DLD1 (cell line): ENCODE measurements around the gene DAAM2.

ENCODE experiments used
- in situ Hi-C: cut with HindIII; loops from 2 replicates; pipeline ENCODE4 v1.10.0; 2017; ENCODE audit warnings: low sequenced_read_pairs

Gene DAAM2

GRCh38 chr6:39843305-39844020, 51.3 kb downstream of the DAAM2 start:
- in situ Hi-C loops: no loop called here

- in situ Hi-C loops: no loop called here
These were observed 52.7 kb downstream of the DAAM2 start for GRCh38 chr6:39844866-39845265.

- in situ Hi-C loops: no loop called here
These were observed 55.0 kb downstream of the DAAM2 start for GRCh38 chr6:39847221-39847620.

- in situ Hi-C loops: no loop called here
These were observed 56.0 kb downstream of the DAAM2 start for GRCh38 chr6:39848171-39848570.

GRCh38 chr6:39849228-39849627, 57.1 kb downstream of the DAAM2 start:
- in situ Hi-C loops: no loop called here

- in situ Hi-C loops: no loop called here
These were observed 57.6 kb downstream of the DAAM2 start for GRCh38 chr6:39849764-39850163.

- in situ Hi-C loops: no loop called here
These were observed 58.6 kb downstream of the DAAM2 start for GRCh38 chr6:39850736-39851297.

- in situ Hi-C loops: no loop called here
These were observed 59.2 kb downstream of the DAAM2 start for GRCh38 chr6:39851331-39851730.

- in situ Hi-C loops: no loop called here
These were observed 60.1 kb downstream of the DAAM2 start for GRCh38 chr6:39852324-39852723.

GRCh38 chr6:39853604-39854003, 61.4 kb downstream of the DAAM2 start:
- in situ Hi-C loops: no loop called here

- in situ Hi-C loops: no loop called here
These were observed 63.3 kb downstream of the DAAM2 start for GRCh38 chr6:39855356-39855995.

GRCh38 chr6:39859025-39859424, 66.8 kb downstream of the DAAM2 start:
- in situ Hi-C loops: no loop called here

GRCh38 chr6:39861663-39862062, 69.5 kb downstream of the DAAM2 start:
- in situ Hi-C loops: no loop called here

- in situ Hi-C loops: no loop called here
These were observed 73.1 kb downstream of the DAAM2 start for GRCh38 chr6:39865011-39865888.

- in situ Hi-C loops: no loop called here
These were observed 75.4 kb downstream of the DAAM2 start for GRCh38 chr6:39867592-39867991.

- in situ Hi-C loops: no loop called here
These were observed 78.8 kb downstream of the DAAM2 start for GRCh38 chr6:39870950-39871349.

- in situ Hi-C loops: no loop called here
These were observed 81.3 kb downstream of the DAAM2 start for GRCh38 chr6:39873439-39873838.

- in situ Hi-C loops: no loop called here
These were observed 83.9 kb downstream of the DAAM2 start for GRCh38 chr6:39876111-39876510.

GRCh38 chr6:39876826-39877225, 84.7 kb downstream of the DAAM2 start:
- in situ Hi-C loops: no loop called here

GRCh38 chr6:39879535-39879934, 87.4 kb downstream of the DAAM2 start:
- in situ Hi-C loops: no loop called here

GRCh38 chr6:39880594-39880993, 88.4 kb downstream of the DAAM2 start:
- in situ Hi-C loops: no loop called here
